IPS-18a (cell line): ENCODE measurements around the gene SULF2.

ENCODE experiments used
- H3K27ac ChIP-seq: one replicate; pipeline ENCODE4 v1.5.1; 2013; ENCODE audit warnings: low read length
- H3K27me3 ChIP-seq: one replicate; pipeline ENCODE4 v1.6.1; 2013; ENCODE audit warnings: mild to moderate bottlenecking, low read length; ENCODE audit not compliant: control insufficient read depth, insufficient read depth
- H3K36me3 ChIP-seq: one replicate; pipeline ENCODE4 v1.6.1; 2013; ENCODE audit warnings: low read depth, low read length; ENCODE audit not compliant: control insufficient read depth
- H3K4me1 ChIP-seq: one replicate; pipeline ENCODE4 v1.6.1; 2013; ENCODE audit warnings: low read depth, low read length; ENCODE audit not compliant: control insufficient read depth
- H3K4me3 ChIP-seq: one replicate; pipeline ENCODE4 v1.5.1; 2013; ENCODE audit warnings: low read length
- H3K9ac ChIP-seq: one replicate; pipeline ENCODE4 v1.6.1; 2013; ENCODE audit warnings: mild to moderate bottlenecking, low read length, moderate library complexity
- H3K9me3 ChIP-seq: one replicate; pipeline ENCODE4 v1.6.1; 2013; ENCODE audit warnings: low read depth, low read length; ENCODE audit not compliant: control insufficient read depth

Gene SULF2

DNA sequence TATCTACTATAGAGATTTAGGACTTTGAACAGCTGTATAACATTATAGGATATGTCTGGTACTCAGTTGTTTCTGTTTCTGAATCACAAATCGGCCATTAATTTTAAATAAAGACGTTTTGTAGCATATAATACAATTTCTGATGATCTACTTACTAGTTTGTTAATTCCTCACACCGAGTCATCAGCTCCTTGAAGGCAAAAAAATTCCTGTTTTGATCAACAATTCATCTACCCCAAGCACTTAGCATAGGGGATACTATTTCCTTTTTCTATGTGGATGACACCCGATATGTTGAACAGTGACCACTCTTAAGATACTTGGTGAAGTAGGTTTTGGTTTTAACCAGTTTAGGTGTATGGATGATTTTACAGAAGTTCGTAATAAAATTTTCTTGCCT, 176.3 kb downstream of the SULF2 start:
- H3K36me3 ChIP-seq, result no peaks in the 10 kb centered on the region
- no peak overlapping the region for H3K27ac ChIP-seq
- H3K4me3 ChIP-seq, result no peak overlapping the region
- no peaks in the 10 kb centered on the region for H3K27me3 ChIP-seq
- H3K9me3 ChIP-seq, result no peaks in the 10 kb centered on the region
- H3K4me1 ChIP-seq, result no peaks in the 10 kb centered on the region
- no peak overlapping the region for H3K9ac ChIP-seq
